ENCODE results near the gene GPX4. TPM values are rescaled to one million over a fixed set of nuclear protein-coding genes. Genes with fewer than 3 reads are reported as not detected.
A peak's percentile ranks its signal among the peaks of the same experiment; 100 is the strongest.

Gene GPX4
- total RNA-seq, 1 donor from 2014 or later = 245 TPM

DNA sequence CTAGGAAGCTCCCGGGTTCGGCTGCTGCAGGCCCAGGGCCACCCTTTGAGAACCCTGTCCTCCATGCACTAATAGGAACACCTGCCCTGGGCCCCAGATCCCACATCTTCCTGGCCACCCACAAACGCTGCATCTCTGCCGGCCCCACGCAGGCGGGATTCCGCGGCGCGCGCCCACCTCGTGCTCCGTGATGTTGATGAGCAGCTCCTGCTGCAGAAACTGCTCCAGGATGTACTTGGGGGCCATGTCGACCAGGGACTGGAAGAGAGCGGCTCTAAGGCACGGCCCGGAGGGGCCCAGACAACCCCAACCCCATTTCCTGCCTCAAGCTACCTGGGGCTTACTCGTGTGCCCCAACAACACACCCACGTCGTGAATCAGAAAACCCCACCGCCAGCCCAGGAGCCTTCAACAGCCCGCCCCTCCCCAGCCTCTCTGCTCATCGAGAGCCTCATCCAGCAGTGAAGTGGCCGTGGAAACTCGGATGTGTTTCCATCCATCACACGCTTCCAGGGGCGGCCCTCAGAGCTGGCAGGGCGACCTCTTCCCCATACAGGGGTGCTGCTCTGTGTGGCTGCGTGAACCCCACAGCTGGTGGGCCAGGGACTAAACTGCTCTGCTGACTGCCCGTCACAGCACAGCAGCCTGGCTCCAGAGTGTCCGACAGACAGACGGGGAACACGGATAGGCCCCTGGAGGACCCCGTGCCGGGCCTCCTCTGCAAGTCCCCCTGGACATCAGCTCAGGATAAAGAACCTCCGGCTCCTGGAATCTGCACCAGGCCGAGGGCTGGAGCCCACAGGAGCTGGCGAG is 12.9 kb upstream of the GPX4 start:
- no peak for DNase-seq (ENCODE audit: low spot score)
- peaks cover 19% of the 10 kb centered on the region for H3K4me1 Mint-ChIP-seq (ENCODE audit: low read depth)
- no peak for TF ChIP-seq CTCF (IDR thresholded peaks at IDR 0.05)
- no peak overlapping the region for H3K27ac Mint-ChIP-seq (ENCODE audit: unreplicated experiment)
- peaks cover 6% of the 10 kb centered on the region for H3K36me3 Mint-ChIP-seq (ENCODE audit: low read depth)
- no peaks in the 10 kb centered on the region for H3K9me3 Mint-ChIP-seq (ENCODE audit: low read depth)
- H3K4me3 Mint-ChIP-seq (ENCODE audit: unreplicated experiment) = no peak overlapping the region
- no peaks in the 10 kb centered on the region for H3K27me3 Mint-ChIP-seq (ENCODE audit: low read depth)

DNA sequence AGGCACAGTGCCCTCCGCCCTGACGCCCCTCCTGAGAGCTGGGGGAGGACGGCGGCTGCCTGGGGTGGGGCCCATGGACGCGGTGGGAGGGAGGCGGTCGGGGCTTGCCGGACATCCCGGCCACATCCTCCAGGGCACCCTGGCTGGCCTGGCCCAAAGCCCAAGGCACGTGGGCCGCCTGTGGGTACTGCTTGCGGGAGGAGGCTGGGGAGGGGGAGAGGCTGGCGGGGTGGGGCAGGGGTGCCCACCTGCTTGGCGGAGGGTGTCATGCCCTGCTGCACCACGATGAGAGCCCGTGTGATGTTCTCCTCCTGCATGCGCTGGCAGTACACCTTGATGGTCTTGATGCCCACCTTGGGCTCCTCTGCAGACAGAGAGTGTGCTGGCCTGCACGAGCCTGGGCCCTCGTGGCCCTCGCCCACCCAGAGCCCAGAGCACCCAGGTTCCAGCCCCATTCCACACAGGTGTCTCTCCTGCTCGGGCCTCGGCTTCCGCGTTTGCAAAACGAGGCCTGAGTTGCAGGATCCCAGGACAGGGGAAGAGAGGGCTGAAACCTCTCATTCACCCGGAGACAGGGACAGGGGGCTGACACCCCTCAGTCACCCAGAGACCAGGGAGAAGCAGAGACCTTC is 12.1 kb upstream of the GPX4 start:
- H3K36me3 Mint-ChIP-seq (ENCODE audit: low read depth) = peaks cover 6% of the 10 kb centered on the region
- H3K4me3 Mint-ChIP-seq (ENCODE audit: unreplicated experiment) = no peak overlapping the region

GRCh38 chr19:1093330-1093729 is 10.5 kb upstream of the GPX4 start:
- no peaks in the 10 kb centered on the region for H3K9me3 Mint-ChIP-seq (ENCODE audit: low read depth)
- H3K36me3 Mint-ChIP-seq (ENCODE audit: low read depth) = peaks cover 2% of the 10 kb centered on the region
- no peak for TF ChIP-seq CTCF (IDR thresholded peaks at IDR 0.05)
- no peaks in the 10 kb centered on the region for H3K27me3 Mint-ChIP-seq (ENCODE audit: low read depth)
- no peak for DNase-seq (ENCODE audit: low spot score)
- peak overlapping the region; percentile 49 for H3K27ac Mint-ChIP-seq (ENCODE audit: unreplicated experiment)
- H3K4me3 Mint-ChIP-seq (ENCODE audit: unreplicated experiment) = peak overlapping the region; percentile 86
- H3K4me1 Mint-ChIP-seq (ENCODE audit: low read depth) = peaks cover 23% of the 10 kb centered on the region

More for the DNA sequence above, 12.1 kb upstream of the GPX4 start:
- Mint-ChIP-seq H3K4me1 (ENCODE audit: low read depth) (peaks cover 19% of the 10 kb centered on the region), H3K9me3 (ENCODE audit: low read depth) (no peaks in the 10 kb centered on the region), H3K27ac (ENCODE audit: unreplicated experiment) (no peak overlapping the region), H3K27me3 (ENCODE audit: low read depth) (no peaks in the 10 kb centered on the region)
- no peak for TF ChIP-seq CTCF (IDR thresholded peaks at IDR 0.05)
- DNase-seq (ENCODE audit: low spot score) = no peak

DNA sequence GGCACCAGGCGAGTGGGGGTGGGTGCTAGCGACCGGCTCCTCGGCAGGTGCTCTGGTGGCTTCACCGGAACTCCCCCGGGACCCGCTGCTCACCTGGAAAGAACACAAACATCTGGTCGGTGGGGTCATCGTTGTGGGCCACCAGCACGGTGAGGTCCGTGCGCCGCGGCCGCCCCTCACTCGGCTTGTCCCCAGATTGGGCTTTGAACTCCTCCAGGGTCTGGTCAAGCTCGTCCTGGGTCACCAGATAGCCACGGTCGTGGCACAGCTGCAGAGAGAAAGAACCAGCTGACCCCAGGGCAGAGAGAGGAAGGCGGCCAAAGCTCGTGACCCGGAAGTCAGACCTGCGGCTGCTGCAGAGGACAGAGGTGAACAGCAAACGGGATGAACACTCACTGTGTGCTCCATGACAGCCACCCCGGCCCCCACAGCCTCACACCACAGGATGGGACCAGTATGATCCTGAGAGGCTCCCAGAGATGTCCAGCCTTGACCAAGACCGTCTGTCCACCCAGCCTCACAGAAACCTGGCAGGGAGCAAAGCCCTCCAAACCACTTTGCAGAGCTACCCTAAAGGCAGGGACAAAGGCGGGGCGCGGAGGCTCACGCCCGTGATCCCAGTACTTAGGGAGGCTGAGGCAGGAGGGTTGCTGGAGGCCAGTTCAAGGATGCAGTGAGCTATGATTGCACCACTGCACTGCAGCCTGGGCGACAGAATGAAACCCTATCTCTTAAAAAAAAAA is 9.8 kb upstream of the GPX4 start:
- Mint-ChIP-seq H3K4me1 (ENCODE audit: low read depth) (peaks cover 27% of the 10 kb centered on the region), H3K27ac (ENCODE audit: unreplicated experiment) (peak overlapping the region; percentile 87), H3K4me3 (ENCODE audit: unreplicated experiment) (peak overlapping the region; percentile 86), H3K36me3 (ENCODE audit: low read depth) (peaks cover 2% of the 10 kb centered on the region), H3K9me3 (ENCODE audit: low read depth) (no peaks in the 10 kb centered on the region), H3K27me3 (ENCODE audit: low read depth) (no peaks in the 10 kb centered on the region)
- no peak for DNase-seq (ENCODE audit: low spot score)
- TF ChIP-seq CTCF (IDR thresholded peaks at IDR 0.05) = no peak

DNA sequence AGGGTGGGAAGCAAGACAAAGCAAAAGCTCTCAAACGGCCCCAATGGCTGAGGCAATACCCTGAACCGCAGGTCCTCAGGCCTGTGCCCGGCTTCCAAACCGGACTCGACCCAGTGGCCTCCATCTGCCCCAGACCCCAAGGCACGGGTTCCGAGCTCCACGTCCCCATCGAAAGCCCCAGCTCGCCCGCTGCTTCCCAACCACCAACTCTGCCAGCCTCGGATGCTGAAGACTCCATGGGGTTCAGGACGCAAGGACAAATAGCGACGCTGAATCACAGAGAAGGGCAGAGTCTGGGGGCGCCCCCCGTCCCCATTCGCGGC is 9.2 kb upstream of the GPX4 start:
- Mint-ChIP-seq H3K9me3 (ENCODE audit: low read depth) (no peaks in the 10 kb centered on the region), H3K36me3 (ENCODE audit: low read depth) (peaks cover 2% of the 10 kb centered on the region), H3K4me1 (ENCODE audit: low read depth) (peaks cover 33% of the 10 kb centered on the region), H3K27me3 (ENCODE audit: low read depth) (no peaks in the 10 kb centered on the region), H3K27ac (ENCODE audit: unreplicated experiment) (peak overlapping the region; percentile 87), H3K4me3 (ENCODE audit: unreplicated experiment) (peak overlapping the region; percentile 86)
- no peak for TF ChIP-seq CTCF (IDR thresholded peaks at IDR 0.05)
- DNase-seq (ENCODE audit: low spot score) = no peak

All from chondrocyte (in vitro differentiated cells).